Measurements from ENCODE around the gene EIF1.
"Not testable (repeated sequence)": the region's sequence is repeated elsewhere in the genome, so short reads cannot be mapped to it uniquely, and the experiment has no call there.

Gene EIF1

GRCh38 chr17:41688641-41689496 lies at the start of gene EIF1:
Gene EIF1, plus strand, starts transcription at chr17:41688885. Its CDS starts 154 bp downstream, at chr17:41689039.
- DNase-seq: peak; percentile 100

GRCh38 chr17:41638941-41639340 lies 49.7 kb upstream of the EIF1 start:
- DNase-seq: no peak

GRCh38 chr17:41639492-41640473 lies 48.9 kb upstream of the EIF1 start:
- DNase-seq: no peak

GRCh38 chr17:41640596-41640995 lies 48.1 kb upstream of the EIF1 start:
- DNase-seq: not testable (repeated sequence)

GRCh38 chr17:41642252-41643156 lies 46.2 kb upstream of the EIF1 start:
- DNase-seq: no peak

DNA sequence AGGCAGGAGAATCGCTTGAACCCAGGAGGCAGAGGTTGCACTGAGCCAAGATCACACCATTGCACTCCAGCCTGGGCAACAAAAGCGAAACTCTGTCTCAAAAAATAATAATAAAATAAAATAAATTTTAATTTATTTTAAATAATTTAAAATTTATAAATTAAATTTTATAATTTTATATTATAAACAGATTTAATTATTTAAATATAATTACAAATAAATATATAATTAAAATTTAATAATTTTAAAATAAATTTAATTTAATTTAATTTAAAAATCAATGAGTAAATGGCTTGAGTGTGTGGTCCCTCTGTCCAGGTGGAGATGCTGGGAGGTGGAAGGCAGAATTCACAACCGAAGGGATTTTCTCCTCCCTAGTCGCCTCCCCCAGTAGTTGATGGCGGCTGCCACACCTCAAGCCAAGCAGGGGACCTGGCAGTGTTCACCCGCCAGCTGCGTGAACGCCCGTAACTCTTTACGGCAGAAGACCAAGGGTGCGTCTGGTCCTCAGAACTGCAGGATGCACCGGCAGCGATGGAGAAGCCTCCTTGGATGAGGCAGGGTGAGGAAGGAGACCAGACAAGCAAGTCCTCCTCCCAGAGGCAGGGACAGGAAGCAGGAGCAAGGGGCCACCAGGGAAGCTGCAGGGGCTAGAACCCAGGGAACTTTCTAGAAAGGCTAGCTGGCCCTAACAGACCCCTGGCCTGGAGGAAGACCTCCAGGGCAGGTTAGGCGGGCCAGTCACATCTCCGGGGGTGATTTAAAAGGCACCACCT lies 41.5 kb upstream of the EIF1 start:
- no peak for DNase-seq

- DNase-seq: peak; percentile 94 to 96
These were observed 40.7 kb upstream of the EIF1 start for GRCh38 chr17:41647940-41648410.

DNA sequence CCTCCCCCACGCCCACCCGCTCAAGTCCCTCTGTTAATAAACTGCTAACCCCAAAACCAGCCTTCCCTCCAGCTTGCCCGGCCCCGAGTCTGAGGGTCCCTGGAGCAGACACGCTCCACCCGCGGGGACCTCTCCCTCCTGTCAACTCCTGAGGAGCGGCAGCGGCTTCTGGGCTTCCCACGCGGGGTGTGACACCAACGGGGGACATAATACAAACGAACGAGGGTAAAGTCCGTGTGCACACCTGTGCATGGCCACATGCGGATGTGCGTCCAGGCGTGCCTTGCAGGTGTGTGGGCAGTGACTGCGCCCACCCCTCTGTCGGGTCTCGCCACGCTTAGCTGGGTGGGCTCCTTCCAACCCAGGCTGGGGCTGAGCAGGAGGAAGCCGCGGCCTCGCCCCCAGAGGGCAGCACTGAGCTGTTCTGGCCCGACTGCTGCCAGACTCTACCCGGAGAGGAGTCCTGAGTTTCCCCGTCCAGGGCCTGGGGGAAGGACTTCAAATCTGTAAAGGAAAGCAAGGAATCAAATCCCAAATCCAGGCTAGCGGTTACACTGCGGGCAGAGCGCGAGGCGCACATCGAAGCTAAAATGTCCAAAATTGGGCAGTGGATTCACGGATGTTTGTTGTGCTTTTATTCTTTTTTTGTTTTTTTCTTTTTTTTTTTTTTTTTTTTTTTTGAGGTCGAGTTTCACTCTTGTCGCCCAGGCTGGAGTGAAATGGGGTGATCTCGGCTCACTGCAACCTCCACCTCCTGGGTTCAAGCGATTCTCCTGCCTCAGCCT lies 40.1 kb upstream of the EIF1 start:
- DNase-seq: peak; percentile 91

DNA sequence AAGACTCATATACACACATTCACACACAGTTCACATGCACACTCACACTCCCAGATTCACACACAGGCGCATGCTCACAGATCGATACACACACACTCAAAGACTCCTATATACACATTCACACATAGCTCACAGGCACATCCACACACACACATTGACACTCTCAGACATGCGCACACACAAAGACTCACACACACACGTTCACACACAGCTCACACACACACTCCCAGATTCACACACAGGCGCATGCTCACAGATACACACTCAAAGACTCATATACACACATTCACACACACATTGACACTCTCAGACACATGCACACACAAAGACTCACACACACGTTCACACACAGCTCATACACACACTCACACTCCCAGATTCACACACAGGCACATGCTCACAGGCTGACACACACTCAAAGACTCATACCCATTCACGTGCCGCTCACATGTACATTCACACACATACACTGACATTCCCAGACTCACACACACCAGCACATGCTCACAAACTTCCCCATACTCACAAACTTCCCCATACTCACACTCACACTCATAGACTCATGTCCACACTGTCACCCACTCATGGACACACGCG lies 38.7 kb upstream of the EIF1 start:
- DNase-seq: no peak

DNA sequence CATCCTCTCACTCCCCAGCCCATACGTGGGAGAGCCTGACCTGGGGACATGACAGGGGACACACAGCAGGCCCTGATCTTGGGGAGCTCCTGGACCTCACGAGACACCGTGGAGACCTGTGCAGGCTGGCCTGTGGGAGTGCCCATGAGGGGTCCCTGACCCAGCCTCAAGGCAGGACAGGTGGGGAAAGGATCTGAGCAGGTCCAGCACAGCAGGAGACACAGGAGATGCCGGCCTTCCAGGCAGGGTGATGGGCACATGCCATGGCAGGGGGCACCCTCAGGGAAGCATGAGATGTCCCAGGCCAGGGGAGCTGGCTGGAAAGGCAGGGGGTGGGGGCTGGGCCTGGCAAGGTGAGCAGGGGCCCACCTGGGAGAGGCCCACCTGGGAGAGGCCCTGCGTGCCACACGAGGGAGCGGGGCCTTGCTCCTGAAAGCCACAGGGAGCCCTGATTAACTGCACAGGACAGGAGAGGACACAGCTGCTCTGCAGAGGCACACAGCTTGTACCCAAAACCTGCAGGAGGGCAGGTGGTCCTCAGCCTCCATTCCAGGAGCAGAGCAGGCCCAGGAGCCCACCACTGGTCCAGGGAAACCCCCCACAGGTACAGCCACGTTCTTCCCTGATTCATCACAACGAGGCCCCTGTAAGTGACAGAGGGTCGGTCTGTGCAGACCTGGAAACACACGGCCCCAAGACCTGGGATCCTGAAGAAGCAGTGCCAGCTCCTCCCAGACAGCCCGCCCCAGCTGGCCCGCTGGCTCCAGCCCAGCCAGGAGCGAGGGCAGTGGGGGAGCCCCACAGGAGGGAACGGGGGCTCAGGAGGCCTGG lies 37.7 kb upstream of the EIF1 start:
- DNase-seq: no peak

GRCh38 chr17:41651625-41652460 lies 36.8 kb upstream of the EIF1 start:
- DNase-seq: no peak

GRCh38 chr17:41652461-41652970 lies 36.2 kb upstream of the EIF1 start:
- no peak for DNase-seq

DNA sequence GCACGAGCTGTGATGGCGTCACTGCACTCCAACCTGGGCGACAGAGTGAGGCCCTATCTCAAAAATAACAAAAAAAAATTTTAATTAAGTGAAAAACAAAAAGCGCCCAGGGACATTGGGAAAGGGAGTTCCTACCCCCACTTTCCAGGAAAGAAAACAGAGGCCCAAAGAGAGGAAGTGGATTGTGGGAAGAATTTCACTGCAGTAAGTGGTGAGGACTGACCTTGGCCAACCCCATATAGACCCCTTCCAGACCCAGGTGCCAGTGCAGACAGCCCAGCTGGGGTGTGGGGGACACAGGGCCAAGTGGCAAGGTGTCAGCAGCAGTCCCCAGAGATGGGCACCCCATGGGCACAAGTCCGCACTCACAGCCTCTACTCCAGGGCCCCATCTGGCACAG lies 35.3 kb upstream of the EIF1 start:
- DNase-seq: no peak

GRCh38 chr17:41653892-41654677 lies 34.6 kb upstream of the EIF1 start:
- no peak for DNase-seq

- no peak for DNase-seq
These were observed 33.7 kb upstream of the EIF1 start for GRCh38 chr17:41654678-41655607.

DNA sequence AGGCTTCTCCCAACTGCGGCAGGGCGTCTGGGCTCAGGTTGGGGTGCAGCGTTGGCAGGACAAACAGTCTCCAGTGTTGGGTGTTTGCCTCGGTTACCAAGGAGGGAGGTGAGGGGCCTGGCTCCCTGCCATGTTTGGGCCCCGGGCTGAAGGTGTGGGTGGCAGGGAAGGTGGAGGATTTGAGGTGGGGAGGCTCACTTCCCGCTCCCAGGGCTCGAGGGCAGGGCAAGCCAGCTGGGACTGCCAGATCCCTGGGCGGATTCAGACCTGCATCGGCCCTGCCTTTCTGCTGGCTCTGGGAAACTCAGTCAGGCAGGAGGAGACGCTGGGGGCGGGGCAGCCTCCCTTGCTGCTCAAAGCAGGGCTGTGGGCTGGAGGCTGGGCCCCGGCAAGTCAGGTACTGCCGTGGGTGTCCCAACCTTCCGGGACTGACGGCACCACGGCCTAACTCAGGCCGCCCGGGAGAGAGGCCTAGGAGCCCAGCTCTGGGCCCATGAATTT lies 33.0 kb upstream of the EIF1 start:
- DNase-seq: no peak

Data from stimulated activated CD4-positive, alpha-beta T cell treated with anti-CD3 and anti-CD28 coated beads, Interleukin-2, amount 100 ng/mL, for 24 hours (primary cell).